Activated CD4-positive, alpha-beta T cell treated with anti-CD3 and anti-CD28 coated beads, Interleukin-10, Interleukin-2, amounts not matched to agents 100 ng/mL and 50 ng/mL, durations not matched to agents 16 hours and 8 hours (primary cell): ENCODE results near the gene LDLRAD3.

Experiments
- DNase-seq: peaks from one replicate; pipeline ENCODE4 v3.0.0-alpha.2; 2020

LDLRAD3 gene

DNA sequence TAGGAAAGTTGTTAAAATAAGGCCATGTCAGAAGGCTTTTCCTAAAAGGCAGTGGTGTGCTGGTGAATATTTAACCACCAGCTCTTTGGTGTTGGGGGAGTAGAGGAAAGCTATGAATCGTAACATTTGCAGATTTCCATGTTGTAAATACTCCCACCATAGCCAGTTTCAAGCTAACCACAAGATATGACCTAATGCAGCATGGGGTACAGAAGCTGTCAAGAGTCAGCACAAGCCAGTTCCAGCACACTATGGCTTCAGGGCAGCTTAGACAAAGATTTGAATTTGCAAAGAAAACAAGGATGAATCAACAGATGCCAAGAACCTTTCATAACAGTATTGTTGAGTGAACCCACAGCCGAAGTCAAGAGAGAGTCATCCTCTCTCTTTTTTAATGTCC, 305.4 kb downstream of the LDLRAD3 start:
- no peak for DNase-seq

- DNase-seq = no peak
Observed at GRCh38 chr11:36251823-36252222, 308.0 kb downstream of the LDLRAD3 start.

DNA sequence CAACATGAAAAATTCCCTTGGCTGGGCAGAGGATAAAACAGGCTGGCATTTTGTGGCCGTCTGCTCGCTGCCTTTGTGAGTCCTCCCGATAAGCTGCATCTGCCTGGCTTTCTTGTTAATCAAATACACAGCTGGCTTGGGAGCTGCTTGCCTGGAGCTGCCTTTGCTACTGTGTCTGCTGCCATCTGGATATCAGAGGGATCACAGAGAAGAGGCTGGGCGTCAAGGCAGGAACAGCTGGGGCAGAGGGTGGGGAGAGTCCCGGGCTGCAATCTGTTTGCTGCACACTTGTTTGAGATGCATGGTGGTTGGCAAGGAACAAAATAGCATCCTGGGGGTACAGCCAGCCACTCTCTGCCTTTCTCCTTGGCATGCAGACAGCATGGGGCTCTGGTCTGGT, 309.4 kb downstream of the LDLRAD3 start:
- DNase-seq = no peak

- no peak for DNase-seq
Observed at GRCh38 chr11:36254713-36255112, 310.9 kb downstream of the LDLRAD3 start.

GRCh38 chr11:36257351-36257750, 313.5 kb downstream of the LDLRAD3 start:
- no peak for DNase-seq

- DNase-seq = peak; percentile 43
Observed at GRCh38 chr11:36258730-36259360, 315.0 kb downstream of the LDLRAD3 start.

GRCh38 chr11:36261094-36261493, 317.2 kb downstream of the LDLRAD3 start:
- DNase-seq = no peak

GRCh38 chr11:36264011-36264972, 320.4 kb downstream of the LDLRAD3 start:
- DNase-seq = no peak

DNA sequence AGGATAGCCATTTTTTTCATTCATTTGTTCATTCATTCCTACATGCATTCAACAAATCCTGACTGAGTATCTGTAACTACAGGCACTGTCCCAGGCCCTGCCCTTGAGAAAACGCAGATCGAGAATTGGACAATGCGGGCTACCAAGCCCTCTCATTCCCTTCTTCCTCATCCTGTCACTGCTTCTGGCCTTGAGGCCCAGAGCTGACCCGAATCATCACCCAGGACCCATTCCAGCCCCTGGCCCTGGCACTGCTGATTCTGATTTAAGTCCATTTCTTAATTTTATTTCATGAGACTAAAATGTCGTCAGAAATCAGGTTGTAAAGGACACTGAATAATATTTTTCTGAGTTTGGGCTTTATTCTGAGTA, 321.1 kb downstream of the LDLRAD3 start:
- DNase-seq = no peak

- peak; percentile 55 for DNase-seq
Observed at GRCh38 chr11:36265793-36266628, 322.1 kb downstream of the LDLRAD3 start.

DNA sequence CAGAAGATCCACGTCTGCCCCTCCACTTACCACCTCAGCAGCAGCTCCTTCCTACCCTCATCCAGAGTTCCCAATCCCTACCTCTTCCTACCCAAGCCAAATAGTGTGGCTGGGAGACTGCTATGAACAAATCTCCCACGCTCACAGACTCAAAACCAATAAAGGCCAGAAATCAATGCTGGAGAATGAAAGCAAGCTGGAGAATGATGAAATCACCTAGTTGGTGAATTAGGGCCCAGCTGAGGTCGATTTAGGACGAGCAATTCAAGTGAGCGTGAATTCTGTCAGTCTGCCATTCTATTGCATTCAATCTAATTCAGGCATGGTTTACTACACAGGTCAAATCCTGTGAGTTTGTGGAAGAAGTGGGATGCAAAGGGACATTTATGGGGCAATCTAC, 322.9 kb downstream of the LDLRAD3 start:
- DNase-seq = no peak

DNA sequence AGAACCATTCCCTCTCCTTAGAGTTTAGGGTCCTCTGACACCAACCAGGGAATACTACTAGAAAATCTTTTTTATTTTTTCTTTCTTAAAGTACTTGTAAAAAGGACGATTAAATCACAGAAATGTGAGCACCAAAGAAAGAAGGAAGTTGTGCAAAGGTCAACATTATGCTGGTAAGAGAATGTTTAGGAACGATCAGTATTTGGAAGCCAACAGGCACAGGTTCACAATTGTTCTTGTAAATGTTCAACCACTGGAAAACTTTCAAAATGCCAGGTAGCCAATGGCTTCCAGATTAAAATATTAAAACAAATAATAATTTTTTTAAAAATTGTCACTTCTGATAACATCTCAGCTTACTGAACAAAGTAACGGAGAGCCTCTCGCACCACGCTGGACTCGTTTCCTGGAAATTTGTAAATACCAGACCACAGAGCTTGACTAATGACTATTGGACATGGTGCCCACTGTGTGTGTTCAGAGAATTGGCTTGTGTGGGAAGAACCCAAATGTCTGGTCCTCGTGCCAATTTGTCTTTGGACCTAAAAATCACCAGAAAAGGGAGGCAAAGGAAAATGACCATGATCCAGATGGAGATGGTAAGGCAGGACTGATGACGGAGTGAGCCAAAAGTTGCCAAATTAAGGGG, 324.6 kb downstream of the LDLRAD3 start:
- DNase-seq = no peak

- no peak for DNase-seq
Observed at GRCh38 chr11:36270701-36271100, 326.8 kb downstream of the LDLRAD3 start.

DNA sequence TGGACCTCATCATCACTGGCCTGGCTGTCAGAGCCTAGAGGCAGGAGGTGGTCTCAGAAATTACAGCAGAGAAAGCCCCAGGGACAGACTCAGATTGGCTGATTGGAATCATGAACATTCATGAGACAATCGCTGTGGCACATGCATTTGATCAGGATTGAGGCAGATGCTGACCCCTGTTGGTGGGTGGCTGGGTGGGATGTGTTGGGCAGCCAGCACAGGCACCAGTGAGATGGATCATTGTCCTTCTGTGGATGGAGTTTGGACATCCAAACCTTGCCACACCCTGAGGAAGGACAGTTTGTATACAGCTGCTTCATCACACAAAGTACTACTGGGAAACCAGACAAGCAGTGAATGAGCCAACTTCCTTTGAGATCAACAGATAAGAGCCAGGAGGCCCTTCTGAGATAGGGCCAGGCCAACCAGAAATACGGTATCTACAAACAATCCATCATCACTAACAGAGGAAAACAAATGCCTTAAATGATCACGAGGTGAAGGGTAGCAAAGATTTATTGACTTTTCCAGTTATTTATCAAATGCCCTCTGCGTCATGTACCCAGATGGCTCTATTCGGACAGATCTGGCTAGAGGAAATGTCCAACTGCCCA, 328.0 kb downstream of the LDLRAD3 start:
- DNase-seq = no peak

DNA sequence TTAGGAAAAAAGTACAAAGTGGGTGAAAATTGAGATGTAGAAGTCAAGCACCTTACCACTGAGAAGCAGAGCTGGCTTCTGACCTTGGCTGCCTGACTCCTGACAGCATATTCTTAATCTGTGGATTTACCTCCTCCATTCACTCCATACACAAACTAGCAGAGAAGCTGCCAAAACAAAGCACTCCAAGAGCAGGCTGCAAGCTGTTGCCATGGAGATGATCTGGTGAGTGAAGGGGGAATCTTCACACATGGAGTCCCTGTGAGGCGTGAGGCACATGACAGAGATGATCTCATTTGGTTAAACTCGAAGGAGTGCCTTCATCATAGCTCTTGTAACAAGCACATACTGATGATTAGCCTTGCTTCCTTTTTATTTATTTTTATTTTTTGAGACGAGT, 329.2 kb downstream of the LDLRAD3 start:
- DNase-seq = no peak

- DNase-seq = no peak
Observed at GRCh38 chr11:36274414-36274813, 330.6 kb downstream of the LDLRAD3 start.

GRCh38 chr11:36278531-36279282, 334.8 kb downstream of the LDLRAD3 start:
- no peak for DNase-seq

GRCh38 chr11:36280531-36280930, 336.7 kb downstream of the LDLRAD3 start:
- DNase-seq = no peak
